Measurements from ENCODE around the gene COLEC12.
"Not testable (repeated sequence)": the region's sequence is repeated elsewhere in the genome, so short reads cannot be mapped to it uniquely, and the experiment has no call there.

Gene COLEC12

GRCh38 chr18:407626-408224 is 92.8 kb downstream of the COLEC12 start:
- Histone ChIP-seq H3K9me3 (ENCODE audit: control insufficient read depth in 2 of 2, low read length in 2 of 2) (no peaks in the 10 kb centered on the region), H3K36me3 (ENCODE audit: control insufficient read depth in 2 of 2, insufficient read depth in 2 of 2, low read length in 2 of 2) (no peaks in the 10 kb centered on the region), H3K27ac (ENCODE audit: low read length) (no peak overlapping the region), H3K9ac (ENCODE audit: low read length in 2 of 2) (no peak overlapping the region), H3K27me3 (ENCODE audit: control insufficient read depth in 1 of 2, insufficient read depth in 2 of 2, low read length in 2 of 2) (no peaks in the 10 kb centered on the region), H3K4me1 (ENCODE audit: control insufficient read depth, insufficient read depth, low read length) (no peaks in the 10 kb centered on the region), H3K4me3 (ENCODE audit: low read length in 2 of 2) (no peak overlapping the region)

GRCh38 chr18:407191-407590 is 93.3 kb downstream of the COLEC12 start:
- no peaks in the 10 kb centered on the region for H3K36me3 ChIP-seq (ENCODE audit: control insufficient read depth in 2 of 2, insufficient read depth in 2 of 2, low read length in 2 of 2)
- no peaks in the 10 kb centered on the region for H3K4me1 ChIP-seq (ENCODE audit: control insufficient read depth, insufficient read depth, low read length)
- no peaks in the 10 kb centered on the region for H3K27me3 ChIP-seq (ENCODE audit: control insufficient read depth in 1 of 2, insufficient read depth in 2 of 2, low read length in 2 of 2)
- no peak overlapping the region for H3K4me3 ChIP-seq (ENCODE audit: low read length in 2 of 2)
- no peak overlapping the region for H3K9ac ChIP-seq (ENCODE audit: low read length in 2 of 2)
- H3K27ac ChIP-seq (ENCODE audit: low read length) = no peak overlapping the region
- no peaks in the 10 kb centered on the region for H3K9me3 ChIP-seq (ENCODE audit: control insufficient read depth in 2 of 2, low read length in 2 of 2)

GRCh38 chr18:406677-407076 is 93.8 kb downstream of the COLEC12 start:
- H3K4me1 ChIP-seq (ENCODE audit: control insufficient read depth, insufficient read depth, low read length) = no peaks in the 10 kb centered on the region
- H3K9ac ChIP-seq (ENCODE audit: low read length in 2 of 2) = no peak overlapping the region
- no peak overlapping the region for H3K4me3 ChIP-seq (ENCODE audit: low read length in 2 of 2)
- H3K9me3 ChIP-seq (ENCODE audit: control insufficient read depth in 2 of 2, low read length in 2 of 2) = no peaks in the 10 kb centered on the region
- H3K27ac ChIP-seq (ENCODE audit: low read length) = no peak overlapping the region
- no peaks in the 10 kb centered on the region for H3K27me3 ChIP-seq (ENCODE audit: control insufficient read depth in 1 of 2, insufficient read depth in 2 of 2, low read length in 2 of 2)
- H3K36me3 ChIP-seq (ENCODE audit: control insufficient read depth in 2 of 2, insufficient read depth in 2 of 2, low read length in 2 of 2) = no peaks in the 10 kb centered on the region

- not testable (repeated sequence) for H3K4me3 ChIP-seq (ENCODE audit: low read length in 2 of 2)
These were observed 95.5 kb downstream of the COLEC12 start for GRCh38 chr18:405006-405405.

GRCh38 chr18:404061-404636 is 96.4 kb downstream of the COLEC12 start:
- Histone ChIP-seq H3K4me1 (ENCODE audit: control insufficient read depth, insufficient read depth, low read length) (no peaks in the 10 kb centered on the region), H3K27me3 (ENCODE audit: control insufficient read depth in 1 of 2, insufficient read depth in 2 of 2, low read length in 2 of 2) (no peaks in the 10 kb centered on the region), H3K36me3 (ENCODE audit: control insufficient read depth in 2 of 2, insufficient read depth in 2 of 2, low read length in 2 of 2) (no peaks in the 10 kb centered on the region), H3K4me3 (ENCODE audit: low read length in 2 of 2) (no peak overlapping the region), H3K9ac (ENCODE audit: low read length in 2 of 2) (no peak overlapping the region), H3K9me3 (ENCODE audit: control insufficient read depth in 2 of 2, low read length in 2 of 2) (no peaks in the 10 kb centered on the region), H3K27ac (ENCODE audit: low read length) (no peak overlapping the region)

More at GRCh38 chr18:405006-405405, 95.5 kb downstream of the COLEC12 start:
- not testable (repeated sequence) for H3K36me3 ChIP-seq (ENCODE audit: control insufficient read depth in 2 of 2, insufficient read depth in 2 of 2, low read length in 2 of 2); H3K9me3 ChIP-seq (ENCODE audit: control insufficient read depth in 2 of 2, low read length in 2 of 2); H3K4me1 ChIP-seq (ENCODE audit: control insufficient read depth, insufficient read depth, low read length); H3K27ac ChIP-seq (ENCODE audit: low read length); H3K9ac ChIP-seq (ENCODE audit: low read length in 2 of 2); H3K27me3 ChIP-seq (ENCODE audit: control insufficient read depth in 1 of 2, insufficient read depth in 2 of 2, low read length in 2 of 2)

- Histone ChIP-seq H3K4me1 (ENCODE audit: control insufficient read depth, insufficient read depth, low read length) (no peaks in the 10 kb centered on the region), H3K9me3 (ENCODE audit: control insufficient read depth in 2 of 2, low read length in 2 of 2) (no peaks in the 10 kb centered on the region), H3K27ac (ENCODE audit: low read length) (no peak overlapping the region), H3K4me3 (ENCODE audit: low read length in 2 of 2) (no peak overlapping the region), H3K9ac (ENCODE audit: low read length in 2 of 2) (no peak overlapping the region), H3K36me3 (ENCODE audit: control insufficient read depth in 2 of 2, insufficient read depth in 2 of 2, low read length in 2 of 2) (no peaks in the 10 kb centered on the region), H3K27me3 (ENCODE audit: control insufficient read depth in 1 of 2, insufficient read depth in 2 of 2, low read length in 2 of 2) (no peaks in the 10 kb centered on the region)
These were observed 98.4 kb downstream of the COLEC12 start for GRCh38 chr18:402129-402528.

- Histone ChIP-seq H3K27ac (ENCODE audit: low read length) (no peak overlapping the region), H3K9ac (ENCODE audit: low read length in 2 of 2) (no peak overlapping the region), H3K4me1 (ENCODE audit: control insufficient read depth, insufficient read depth, low read length) (peaks cover 15% of the 10 kb centered on the region), H3K4me3 (ENCODE audit: low read length in 2 of 2) (no peak overlapping the region), H3K36me3 (ENCODE audit: control insufficient read depth in 2 of 2, insufficient read depth in 2 of 2, low read length in 2 of 2) (no peaks in the 10 kb centered on the region), H3K27me3 (ENCODE audit: control insufficient read depth in 1 of 2, insufficient read depth in 2 of 2, low read length in 2 of 2) (no peaks in the 10 kb centered on the region), H3K9me3 (ENCODE audit: control insufficient read depth in 2 of 2, low read length in 2 of 2) (no peaks in the 10 kb centered on the region)
These were observed 100.0 kb downstream of the COLEC12 start for GRCh38 chr18:400456-400855.

GRCh38 chr18:399631-400135 is 100.8 kb downstream of the COLEC12 start:
- no peaks in the 10 kb centered on the region for H3K9me3 ChIP-seq (ENCODE audit: control insufficient read depth in 2 of 2, low read length in 2 of 2)
- peaks cover 20% of the 10 kb centered on the region for H3K4me1 ChIP-seq (ENCODE audit: control insufficient read depth, insufficient read depth, low read length)
- H3K36me3 ChIP-seq (ENCODE audit: control insufficient read depth in 2 of 2, insufficient read depth in 2 of 2, low read length in 2 of 2) = no peaks in the 10 kb centered on the region
- no peak overlapping the region for H3K4me3 ChIP-seq (ENCODE audit: low read length in 2 of 2)
- no peaks in the 10 kb centered on the region for H3K27me3 ChIP-seq (ENCODE audit: control insufficient read depth in 1 of 2, insufficient read depth in 2 of 2, low read length in 2 of 2)
- H3K9ac ChIP-seq (ENCODE audit: low read length in 2 of 2) = no peak overlapping the region
- H3K27ac ChIP-seq (ENCODE audit: low read length) = no peak overlapping the region

GRCh38 chr18:398935-399630 is 101.4 kb downstream of the COLEC12 start:
- H3K9me3 ChIP-seq (ENCODE audit: control insufficient read depth in 2 of 2, low read length in 2 of 2) = no peaks in the 10 kb centered on the region
- peaks cover 22% of the 10 kb centered on the region for H3K4me1 ChIP-seq (ENCODE audit: control insufficient read depth, insufficient read depth, low read length)
- no peak overlapping the region for H3K4me3 ChIP-seq (ENCODE audit: low read length in 2 of 2)
- no peak overlapping the region for H3K9ac ChIP-seq (ENCODE audit: low read length in 2 of 2)
- no peaks in the 10 kb centered on the region for H3K27me3 ChIP-seq (ENCODE audit: control insufficient read depth in 1 of 2, insufficient read depth in 2 of 2, low read length in 2 of 2)
- H3K36me3 ChIP-seq (ENCODE audit: control insufficient read depth in 2 of 2, insufficient read depth in 2 of 2, low read length in 2 of 2) = no peaks in the 10 kb centered on the region
- no peak overlapping the region for H3K27ac ChIP-seq (ENCODE audit: low read length)

GRCh38 chr18:396556-396955 is 103.9 kb downstream of the COLEC12 start:
- H3K4me3 ChIP-seq (ENCODE audit: low read length in 2 of 2) = no peak overlapping the region
- no peaks in the 10 kb centered on the region for H3K36me3 ChIP-seq (ENCODE audit: control insufficient read depth in 2 of 2, insufficient read depth in 2 of 2, low read length in 2 of 2)
- no peak overlapping the region for H3K9ac ChIP-seq (ENCODE audit: low read length in 2 of 2)
- no peaks in the 10 kb centered on the region for H3K9me3 ChIP-seq (ENCODE audit: control insufficient read depth in 2 of 2, low read length in 2 of 2)
- H3K27ac ChIP-seq (ENCODE audit: low read length) = peak overlapping the region; percentile 66
- no peaks in the 10 kb centered on the region for H3K27me3 ChIP-seq (ENCODE audit: control insufficient read depth in 1 of 2, insufficient read depth in 2 of 2, low read length in 2 of 2)
- peaks cover 34% of the 10 kb centered on the region for H3K4me1 ChIP-seq (ENCODE audit: control insufficient read depth, insufficient read depth, low read length)

GRCh38 chr18:396251-396555 is 104.3 kb downstream of the COLEC12 start:
- Histone ChIP-seq H3K36me3 (ENCODE audit: control insufficient read depth in 2 of 2, insufficient read depth in 2 of 2, low read length in 2 of 2) (no peaks in the 10 kb centered on the region), H3K9me3 (ENCODE audit: control insufficient read depth in 2 of 2, low read length in 2 of 2) (no peaks in the 10 kb centered on the region), H3K27me3 (ENCODE audit: control insufficient read depth in 1 of 2, insufficient read depth in 2 of 2, low read length in 2 of 2) (no peaks in the 10 kb centered on the region), H3K4me3 (ENCODE audit: low read length in 2 of 2) (no peak overlapping the region), H3K4me1 (ENCODE audit: control insufficient read depth, insufficient read depth, low read length) (peaks cover 34% of the 10 kb centered on the region), H3K27ac (ENCODE audit: low read length) (peak overlapping the region; percentile 66), H3K9ac (ENCODE audit: low read length in 2 of 2) (no peak overlapping the region)
